Esophagus squamous epithelium (tissue), 5 donors: ENCODE measurements around the gene TULP4. TPM values are rescaled to one million over a fixed set of nuclear protein-coding genes. Genes with fewer than 3 reads are reported as not detected.

Experiments
- DNase-seq: peaks from one replicate; lab custom pipeline; 2025; lab: John Stamatoyannopoulos, UW
- H3K27ac ChIP-seq, 4 donors: fragments of 200-600 bp; sonication (generic); one replicate each; pipeline ENCODE4 v1.5.1; 2016 to 2019; ENCODE audit warnings: mild to moderate bottlenecking in 1 of 4
- H3K27me3 ChIP-seq, 4 donors: fragments of 200-600 bp; sonication (generic); 1 replicate in 3 of 4; 2 replicates in 1 of 4; pipeline versions ENCODE4 v1.5.1 to v1.6.0; 2017 to 2021; ENCODE audit warnings: antibody characterized with exemption in 1 of 4
- H3K36me3 ChIP-seq, 3 donors: fragments of 200-600 bp; sonication (generic); one replicate each; pipeline ENCODE4 v1.5.1; 2016 to 2019
- H3K4me1 ChIP-seq, 3 donors: fragments of 200-600 bp; sonication (generic); one replicate each; pipeline ENCODE4 v1.5.1; 2017 to 2019
- H3K4me3 ChIP-seq, 4 donors: fragments of 200-600 bp; sonication (generic); 1 replicate in 3 of 4; 2 replicates in 1 of 4; pipeline ENCODE4 v1.5.1; 2016 to 2019; ENCODE audit warnings: mild to moderate bottlenecking in 2 of 4, moderate library complexity in 1 of 4
- H3K9me3 ChIP-seq, 3 donors: fragments of 200-600 bp; sonication (generic); one replicate each; pipeline ENCODE4 v1.5.1; 2016 to 2019
- CTCF ChIP-seq, 6 experiments: fragments of 450-650 bp in 4 of 6; fragments of 200-600 bp in 2 of 6; sonication (generic) in 2 of 6; IDR thresholded peaks; one replicate each; pipeline ENCODE4 v1.5.1; 2016 to 2019; ENCODE audit warnings: antibody characterized with exemption in 6 of 6, mild to moderate bottlenecking in 4 of 6, moderate library complexity in 4 of 6
- POLR2A ChIP-seq, 4 donors: fragments of 450-650 bp; IDR thresholded peaks; one replicate each; pipeline ENCODE4 v1.6.1; 2017; ENCODE audit warnings: antibody characterized with exemption in 4 of 4, mild to moderate bottlenecking in 4 of 4, moderate library complexity in 3 of 4
- WGBS, 2 donors: methylation state at CpG; one replicate each; pipeline ENCODE4 v1.1.5; 2018; 5-methylcytosine and 5-hydroxymethylcytosine counted together
- intact Hi-C: fragments of 100-400 bp; cut with DNase I; formaldehyde crosslinking; loops from one replicate; pipeline ENCODE4 v1.15.0; 2022
- total RNA-seq, 4 donors: library from RNA; depleted of rRNA; stranded (reverse); fragments of >200 nt; gene quantifications; one replicate each; pipeline ENCODE4 v1.1.0, GENCODE V29; 2016
- donor health status: DM: yes; HTN: yes; CAD: no.

The TULP4 gene
- total RNA-seq, 4 donors from 2014 or later, result 50.9 to 104 (median 59.2) TPM

- Histone ChIP-seq H3K36me3 (peaks cover 0 to 6% (median 0%) of the 10 kb centered on the region in 3 donors), H3K4me1 (peaks cover 0 to 4% (median 0%) of the 10 kb centered on the region in 3 donors), H3K27ac (no peak overlapping the region), H3K27me3 (no peaks in the 10 kb centered on the region), H3K4me3 (no peak overlapping the region), H3K9me3 (peaks cover 0 to 7% (median 0%) of the 10 kb centered on the region in 3 donors)
- TF ChIP-seq CTCF (IDR thresholded peaks at IDR 0.05) (no peak), POLR2A (IDR thresholded peaks at IDR 0.05) (no peak)
- WGBS, 2 donors, result 92 to 95% methylated on average over 7 to 12 of the region's 15 CpGs
- intact Hi-C loops, result no loop called here
- DNase-seq, result no peak
These were observed 110.5 kb downstream of the TULP4 start for GRCh38 chr6:158422629-158423238.

- H3K4me3 ChIP-seq, result no peak overlapping the region
- no peak for DNase-seq
- WGBS, 2 donors, result 91 to 93% methylated on average over 3 to 4 of the region's 4 CpGs
- peaks cover 0 to 29% (median 0%) of the 10 kb centered on the region in 3 donors for H3K36me3 ChIP-seq
- intact Hi-C loops, result no loop called here
- H3K4me1 ChIP-seq, result no peaks in the 10 kb centered on the region
- H3K27ac ChIP-seq, result no peak overlapping the region
- H3K27me3 ChIP-seq, result no peaks in the 10 kb centered on the region
- H3K9me3 ChIP-seq, result no peaks in the 10 kb centered on the region
- TF ChIP-seq CTCF (IDR thresholded peaks at IDR 0.05), result no peak
- no peak for TF ChIP-seq POLR2A (IDR thresholded peaks at IDR 0.05)
These were observed 118.8 kb downstream of the TULP4 start for GRCh38 chr6:158431036-158431435.

- peaks cover 0 to 29% (median 0%) of the 10 kb centered on the region in 3 donors for H3K36me3 ChIP-seq
- no peaks in the 10 kb centered on the region for H3K4me1 ChIP-seq
- no peak for TF ChIP-seq CTCF (IDR thresholded peaks at IDR 0.05)
- no peak for TF ChIP-seq POLR2A (IDR thresholded peaks at IDR 0.05)
- H3K9me3 ChIP-seq, result no peaks in the 10 kb centered on the region
- H3K4me3 ChIP-seq, result no peak overlapping the region
- no peak for DNase-seq
- no peak overlapping the region for H3K27ac ChIP-seq
- intact Hi-C loops, result no loop called here
- 83 to 91% methylated on average over 11 of the region's 13 CpGs for WGBS, 2 donors
- no peaks in the 10 kb centered on the region for H3K27me3 ChIP-seq
These were observed 119.3 kb downstream of the TULP4 start for GRCh38 chr6:158431560-158431959.

GRCh38 chr6:158437571-158437970 lies 125.3 kb downstream of the TULP4 start:
- WGBS, 2 donors, result 90 to 96% methylated on average over 3 of the region's 3 CpGs
- Histone ChIP-seq H3K4me3 (no peak overlapping the region), H3K9me3 (no peaks in the 10 kb centered on the region), H3K36me3 (peaks cover 0 to 13% (median 0%) of the 10 kb centered on the region in 3 donors), H3K4me1 (no peaks in the 10 kb centered on the region), H3K27me3 (no peaks in the 10 kb centered on the region), H3K27ac (no peak overlapping the region)
- no peak for TF ChIP-seq CTCF (IDR thresholded peaks at IDR 0.05)
- TF ChIP-seq POLR2A (IDR thresholded peaks at IDR 0.05), result no peak
- intact Hi-C loops, result no loop called here
- DNase-seq, result no peak

- WGBS, 2 donors, result 90 to 91% methylated on average over 7 of the region's 7 CpGs
- Histone ChIP-seq H3K27me3 (no peaks in the 10 kb centered on the region), H3K4me1 (no peaks in the 10 kb centered on the region), H3K27ac (no peak overlapping the region), H3K36me3 (peaks cover 0 to 19% (median 0%) of the 10 kb centered on the region in 3 donors), H3K4me3 (no peak overlapping the region), H3K9me3 (no peaks in the 10 kb centered on the region)
- no peak for TF ChIP-seq CTCF (IDR thresholded peaks at IDR 0.05)
- DNase-seq, result no peak
- intact Hi-C loops, result no loop called here
These were observed 126.0 kb downstream of the TULP4 start for GRCh38 chr6:158438226-158438625.
